Ishikawa (cell line): ENCODE results near the gene SYNCRIP.

ENCODE experiments used
- CEBPB ChIP-seq: IDR thresholded peaks from 2 replicates; pipeline ENCODE4 v1.6.1; 2012
- CREB1 ChIP-seq: IDR thresholded peaks from 2 replicates; pipeline ENCODE4 v1.6.1; 2012; ENCODE audit warnings: low read depth
- EGR1 ChIP-seq: IDR thresholded peaks from 2 replicates; pipeline ENCODE4 v1.6.1; 2012
- EP300 ChIP-seq: IDR thresholded peaks from 2 replicates; pipeline ENCODE4 v1.6.1; 2012; ENCODE audit warnings: borderline replicate concordance
- FOXM1 ChIP-seq: IDR thresholded peaks from 2 replicates; pipeline ENCODE4 v1.6.1; 2012; ENCODE audit warnings: low read depth, borderline replicate concordance
- MAX ChIP-seq: IDR thresholded peaks from 2 replicates; pipeline ENCODE4 v1.6.1; 2012
- NFIC ChIP-seq: IDR thresholded peaks from 2 replicates; pipeline ENCODE4 v1.6.1; 2012
- RAD21 ChIP-seq: IDR thresholded peaks from 2 replicates; pipeline ENCODE4 v1.6.1; 2012; ENCODE audit warnings: low read depth
- REST ChIP-seq: IDR thresholded peaks from 2 replicates; pipeline ENCODE4 v1.6.1; 2012; ENCODE audit warnings: low read depth, mild to moderate bottlenecking
- TAF1 ChIP-seq: IDR thresholded peaks from 2 replicates; pipeline ENCODE4 v1.6.1; 2012; ENCODE audit warnings: low read depth, mild to moderate bottlenecking
- TCF12 ChIP-seq: IDR thresholded peaks from 2 replicates; pipeline ENCODE4 v1.6.1; 2012; ENCODE audit warnings: low read depth
- TEAD4 ChIP-seq: IDR thresholded peaks from 2 replicates; pipeline ENCODE4 v1.6.1; 2012
- USF1 ChIP-seq: IDR thresholded peaks from 2 replicates; pipeline ENCODE4 v1.6.1; 2012
- YY1 ChIP-seq: IDR thresholded peaks from 2 replicates; pipeline ENCODE4 v1.6.1; 2012; ENCODE audit warnings: low read depth
- ZBTB7A ChIP-seq: IDR thresholded peaks from 2 replicates; pipeline ENCODE4 v1.6.1; 2012; ENCODE audit warnings: low read depth

SYNCRIP gene

GRCh38 chr6:85632164-85632942, 10.3 kb downstream of the SYNCRIP start:
- TF ChIP-seq USF1 (no peak), YY1 (no peak), CEBPB (no peak), ZBTB7A (no peak), MAX (no peak), NFIC (no peak), TCF12 (no peak)

- TF ChIP-seq TAF1 = no peak
Observed at GRCh38 chr6:85628353-85628752, 14.3 kb downstream of the SYNCRIP start.

- TF ChIP-seq NFIC (no peak), CEBPB (no peak), EP300 (no peak), EGR1 (no peak), CREB1 (no peak), TCF12 (no peak)
Observed at GRCh38 chr6:85620308-85620707, 22.4 kb downstream of the SYNCRIP start.

- TF ChIP-seq EGR1 (no peak), REST (no peak), CEBPB (no peak), NFIC (no peak), CREB1 (no peak), MAX (no peak), RAD21 (no peak)
Observed at GRCh38 chr6:85614780-85615179, 27.9 kb downstream of the SYNCRIP start.

GRCh38 chr6:85612690-85613474, 29.8 kb downstream of the SYNCRIP start:
- TF ChIP-seq REST (no peak), CEBPB (no peak), USF1 (no peak), CREB1 (no peak), EGR1 (no peak), ZBTB7A (no peak), FOXM1 (no peak), EP300 (no peak), TCF12 (no peak), TEAD4 (no peak), RAD21 (no peak), NFIC (no peak), YY1 (no peak), MAX (no peak), TAF1 (no peak)

- TF ChIP-seq ZBTB7A (no peak), USF1 (no peak), TAF1 (no peak), CEBPB (no peak), REST (no peak), EGR1 (no peak), YY1 (no peak), NFIC (no peak)
Observed at GRCh38 chr6:85610182-85610895, 32.3 kb downstream of the SYNCRIP start.
